Dedifferentiated amniotic fluid mesenchymal stem cell (primary cell): ENCODE data around the gene SMURF1.

Experiments used
- DNase-seq: peaks from one replicate; pipeline ENCODE4 v3.0.0-alpha.2; 2016; ENCODE audit errors: extremely low spot score

SMURF1 gene

GRCh38 chr7:99141841-99142726 is 1.8 kb downstream of the SMURF1 start:
- DNase-seq = peak; percentile 51

- DNase-seq = no peak
Measured at GRCh38 chr7:99141334-99141733, 2.6 kb downstream of the SMURF1 start.

- no peak for DNase-seq
Measured at GRCh38 chr7:99140813-99141212, 3.1 kb downstream of the SMURF1 start.

- no peak for DNase-seq
Measured at GRCh38 chr7:99139036-99139435, 4.9 kb downstream of the SMURF1 start.

- peak; percentile 83 for DNase-seq
Measured at GRCh38 chr7:99137411-99138180, 6.3 kb downstream of the SMURF1 start.

- no peak for DNase-seq
Measured at GRCh38 chr7:99135938-99136337, 8.0 kb downstream of the SMURF1 start.

- DNase-seq = no peak
Measured at GRCh38 chr7:99133766-99134564, 9.9 kb downstream of the SMURF1 start.

- DNase-seq = no peak
Measured at GRCh38 chr7:99132595-99133321, 11.2 kb downstream of the SMURF1 start.

- no peak for DNase-seq
Measured at GRCh38 chr7:99131290-99131689, 12.6 kb downstream of the SMURF1 start.

- no peak for DNase-seq
Measured at GRCh38 chr7:99129536-99129935, 14.4 kb downstream of the SMURF1 start.

- DNase-seq = no peak
Measured at GRCh38 chr7:99129001-99129400, 14.9 kb downstream of the SMURF1 start.

GRCh38 chr7:99128076-99128950 is 15.6 kb downstream of the SMURF1 start:
- DNase-seq = no peak

GRCh38 chr7:99127636-99128035 is 16.3 kb downstream of the SMURF1 start:
- DNase-seq = no peak

- DNase-seq = no peak
Measured at GRCh38 chr7:99126921-99127553, 16.9 kb downstream of the SMURF1 start.

GRCh38 chr7:99125505-99125865 is 18.4 kb downstream of the SMURF1 start:
- DNase-seq = no peak

- no peak for DNase-seq
Measured at GRCh38 chr7:99124751-99125504, 19.0 kb downstream of the SMURF1 start.

- DNase-seq = no peak
Measured at GRCh38 chr7:99124236-99124635, 19.7 kb downstream of the SMURF1 start.

- DNase-seq = no peak
Measured at GRCh38 chr7:99123571-99124033, 20.3 kb downstream of the SMURF1 start.

- no peak for DNase-seq
Measured at GRCh38 chr7:99122762-99123161, 21.1 kb downstream of the SMURF1 start.
